CMK (cell line): ENCODE measurements around the gene RDX.
"Not testable (repeated sequence)": the region's sequence is repeated elsewhere in the genome, so short reads cannot be mapped to it uniquely, and the experiment has no call there.

Experiments used
- DNase-seq: peaks from one replicate; pipeline ENCODE4 v3.0.0-alpha.2; 2010; ENCODE audit warnings: low read depth

Gene RDX

DNA sequence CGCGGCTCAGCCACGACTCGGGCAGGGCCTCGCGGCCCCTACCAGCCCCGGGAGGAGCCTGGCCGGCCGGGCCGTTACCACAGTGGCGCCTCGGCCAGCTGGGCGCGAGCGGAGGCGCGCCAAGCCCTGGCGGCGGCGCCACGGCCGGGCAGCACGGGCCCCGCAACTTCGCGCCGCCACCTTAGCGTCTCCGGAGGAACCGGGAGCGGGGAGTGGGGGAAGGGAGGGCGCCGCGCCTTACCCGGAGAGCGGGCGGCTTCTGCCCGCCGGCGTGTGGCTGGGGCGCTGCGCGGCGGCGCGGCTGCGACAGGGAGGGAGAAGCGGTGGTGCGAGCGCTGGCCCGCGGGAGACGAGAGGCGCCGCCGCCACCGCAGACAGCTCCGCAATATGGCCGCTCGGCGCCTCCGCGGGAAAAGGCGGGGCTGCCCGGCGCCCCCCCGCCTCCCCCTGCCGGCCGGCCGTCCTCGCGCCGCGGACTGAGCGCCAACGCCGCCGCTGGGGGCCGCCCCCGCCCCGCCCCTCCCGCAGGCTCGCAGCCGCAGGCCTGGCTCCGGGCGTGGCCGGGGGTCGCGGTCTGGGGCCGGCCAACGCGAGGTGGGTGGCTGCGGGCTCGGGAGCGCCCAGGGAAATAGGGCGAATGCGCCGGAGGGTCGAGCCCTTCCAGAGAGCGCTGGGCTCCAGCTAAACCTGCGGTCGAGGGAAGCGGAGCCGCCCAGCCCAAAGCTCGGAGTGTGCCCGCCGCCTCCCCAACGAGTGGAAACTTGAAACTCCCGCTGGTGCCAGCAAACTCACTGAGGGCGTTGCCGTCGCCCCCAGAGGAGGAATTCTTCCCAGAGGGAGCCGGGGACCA is at the start of gene RDX:
Gene RDX (minus strand): TSS at position 389 of the 850 bp plus-strand sequence. CDS start 16,922 bp downstream, outside the sequence.
- DNase-seq: peak; percentile 44

DNA sequence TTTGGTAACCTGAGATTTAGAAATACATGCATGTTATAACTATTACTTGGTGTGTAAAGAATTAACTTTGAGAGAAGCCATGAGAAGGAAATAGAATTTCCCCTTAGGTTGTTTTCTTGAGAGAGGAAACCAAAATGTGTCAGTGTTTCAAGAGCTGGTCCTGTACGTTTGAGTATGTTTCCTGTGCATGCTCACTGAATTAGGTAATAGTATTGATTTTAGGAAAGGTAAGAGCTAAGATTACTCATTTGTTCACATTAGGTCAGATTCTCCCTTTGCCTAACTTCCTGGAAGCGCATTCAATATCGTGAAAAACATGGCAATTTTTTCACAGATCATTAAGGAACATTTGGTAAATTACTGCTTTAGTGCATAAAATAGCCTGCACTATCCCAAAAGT is 49.3 kb upstream of the RDX start:
- DNase-seq: no peak

DNA sequence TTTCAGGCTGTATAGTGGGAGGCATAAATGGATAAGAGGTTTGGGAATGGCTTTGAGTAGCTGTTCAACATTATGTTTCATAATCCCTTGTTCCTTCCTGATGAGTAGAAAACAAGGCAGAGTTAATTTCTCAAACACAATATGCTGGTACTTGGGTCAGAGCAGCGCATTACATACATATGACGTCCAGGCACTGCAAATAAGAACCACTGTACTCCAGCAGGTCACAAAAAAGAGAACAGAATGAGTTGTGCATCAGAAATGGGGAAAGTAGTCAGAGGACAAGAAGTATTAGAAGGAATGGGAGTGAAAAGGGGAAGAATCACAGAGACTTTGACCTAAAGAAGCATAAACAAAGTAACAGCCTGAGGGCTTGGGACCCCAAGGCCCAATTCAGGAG is 44.0 kb upstream of the RDX start:
- DNase-seq: no peak

- no peak for DNase-seq
Measured at GRCh38 chr11:110339456-110340250, 43.2 kb upstream of the RDX start.

- no peak for DNase-seq
Measured at GRCh38 chr11:110338684-110339083, 42.3 kb upstream of the RDX start.

GRCh38 chr11:110337570-110338193 is 41.3 kb upstream of the RDX start:
- no peak for DNase-seq

GRCh38 chr11:110336054-110336453 is 39.6 kb upstream of the RDX start:
- no peak for DNase-seq

- DNase-seq: no peak
Measured at GRCh38 chr11:110335358-110335757, 38.9 kb upstream of the RDX start.

DNA sequence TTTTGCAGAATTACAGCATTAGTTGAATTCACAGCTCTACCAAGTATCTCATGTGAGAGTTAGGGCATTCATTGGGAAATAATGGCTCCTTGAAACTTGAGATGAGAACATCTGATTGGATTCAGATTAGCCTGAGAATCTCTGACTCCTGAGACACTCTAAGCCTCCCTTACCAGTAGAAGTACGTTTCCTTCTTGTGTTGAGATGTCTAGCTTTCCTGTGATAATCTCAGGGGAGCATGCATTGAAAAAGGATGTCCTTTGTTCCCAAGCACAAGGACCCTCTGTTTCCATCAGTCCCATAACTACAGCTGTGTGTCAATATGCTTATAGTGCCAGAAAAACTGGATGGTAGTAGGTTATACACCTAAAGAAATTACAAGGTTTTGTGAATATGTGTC is 35.2 kb upstream of the RDX start:
- DNase-seq: no peak

GRCh38 chr11:110329445-110329844 is 33.0 kb upstream of the RDX start:
- no peak for DNase-seq

- no peak for DNase-seq
Measured at GRCh38 chr11:110327508-110327907, 31.1 kb upstream of the RDX start.

- no peak for DNase-seq
Measured at GRCh38 chr11:110323786-110324185, 27.4 kb upstream of the RDX start.

- DNase-seq: no peak
Measured at GRCh38 chr11:110319501-110319900, 23.1 kb upstream of the RDX start.

DNA sequence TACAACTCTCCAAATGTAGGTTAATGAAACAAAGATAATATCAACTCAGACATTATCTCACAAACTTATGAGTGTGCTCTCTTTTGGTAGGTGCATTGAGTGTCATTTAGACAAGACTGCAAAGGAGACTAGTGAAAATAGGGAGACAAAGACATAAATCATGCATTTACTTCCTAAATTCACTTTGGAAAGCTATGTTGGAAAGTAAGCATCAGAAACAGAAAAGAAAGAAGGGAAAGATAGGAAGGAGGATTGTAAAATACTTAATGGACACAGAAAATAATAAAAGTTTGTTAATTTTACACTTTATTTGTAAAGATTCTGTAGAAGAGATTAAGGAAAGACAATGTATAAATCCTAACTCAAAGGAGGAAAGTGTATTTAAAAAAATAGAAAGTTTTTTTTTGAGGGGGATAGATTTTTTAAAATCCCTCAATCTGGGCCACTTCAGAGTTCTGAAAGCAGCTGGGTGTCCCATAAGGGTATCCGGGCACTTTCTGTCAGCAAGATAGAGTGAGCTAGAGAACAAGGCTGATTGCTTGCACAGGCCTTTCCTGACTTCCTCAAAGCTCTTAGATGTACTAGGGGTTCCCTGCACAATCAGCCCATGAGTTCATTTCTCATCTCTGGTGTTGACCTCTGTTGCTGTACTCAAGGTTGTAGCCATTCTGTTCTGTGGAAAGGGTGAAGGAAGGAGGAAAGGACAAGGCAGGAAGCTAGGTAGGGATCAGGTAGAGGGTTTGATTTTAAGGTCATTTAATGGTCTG is 22.4 kb upstream of the RDX start:
- DNase-seq: no peak

GRCh38 chr11:110317516-110317932 is 21.1 kb upstream of the RDX start:
- DNase-seq: peak; percentile 73

GRCh38 chr11:110314366-110315095 is 18.1 kb upstream of the RDX start:
- no peak for DNase-seq

- DNase-seq: no peak
Measured at GRCh38 chr11:110312670-110313069, 16.3 kb upstream of the RDX start.

- DNase-seq: no peak
Measured at GRCh38 chr11:110311783-110312579, 15.6 kb upstream of the RDX start.

GRCh38 chr11:110308071-110308470 is 11.7 kb upstream of the RDX start:
- no peak for DNase-seq

DNA sequence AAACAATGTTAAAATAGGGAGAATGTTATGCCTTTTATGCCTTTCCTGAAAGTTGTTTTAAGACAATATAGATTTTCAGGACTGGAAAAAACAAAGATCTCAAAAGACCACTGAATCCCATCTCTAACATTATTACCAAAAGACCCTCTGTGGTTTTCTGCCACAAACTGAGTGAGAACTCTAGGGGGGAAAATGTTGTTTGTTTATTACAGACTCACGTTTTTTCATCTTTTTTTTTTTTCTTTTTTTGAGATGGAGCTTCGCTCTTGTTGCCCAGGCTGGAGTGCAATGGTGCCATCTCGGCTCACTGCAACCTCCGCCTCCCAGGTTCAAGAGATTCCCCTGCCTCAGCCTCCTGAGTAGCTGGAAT is 9.6 kb upstream of the RDX start:
- DNase-seq: not testable (repeated sequence)
